Measurements from ENCODE around the gene ACOX3.
"Not testable (repeated sequence)": the region's sequence is repeated elsewhere in the genome, so short reads cannot be mapped to it uniquely, and the experiment has no call there.

The ACOX3 gene

GRCh38 chr4:8392591-8393190 is 47.8 kb downstream of the ACOX3 start:
- Histone ChIP-seq H3K9me3 (ENCODE audit: low read length) (no peaks in the 10 kb centered on the region), H3K4me1 (ENCODE audit: insufficient read depth, low read length) (peaks cover 25% of the 10 kb centered on the region), H3K4me3 (ENCODE audit: low read length) (no peak overlapping the region), H3K36me3 (ENCODE audit: insufficient read depth, low read length) (peaks cover 17% of the 10 kb centered on the region), H3K27me3 (ENCODE audit: insufficient read depth, low read length) (no peaks in the 10 kb centered on the region), H2AFZ (ENCODE audit: low read depth, low read length) (no peak overlapping the region)

- Histone ChIP-seq H3K9me3 (ENCODE audit: low read length) (no peaks in the 10 kb centered on the region), H3K4me3 (ENCODE audit: low read length) (no peak overlapping the region), H3K36me3 (ENCODE audit: insufficient read depth, low read length) (peaks cover 17% of the 10 kb centered on the region), H2AFZ (ENCODE audit: low read depth, low read length) (no peak overlapping the region), H3K4me1 (ENCODE audit: insufficient read depth, low read length) (peaks cover 25% of the 10 kb centered on the region), H3K27me3 (ENCODE audit: insufficient read depth, low read length) (no peaks in the 10 kb centered on the region)
Measured at GRCh38 chr4:8391972-8392371, 48.6 kb downstream of the ACOX3 start.

- no peak overlapping the region for H3K4me3 ChIP-seq (ENCODE audit: low read length)
- no peaks in the 10 kb centered on the region for H3K9me3 ChIP-seq (ENCODE audit: low read length)
- peaks cover 25% of the 10 kb centered on the region for H3K4me1 ChIP-seq (ENCODE audit: insufficient read depth, low read length)
- H2AFZ ChIP-seq (ENCODE audit: low read depth, low read length), result no peak overlapping the region
- H3K36me3 ChIP-seq (ENCODE audit: insufficient read depth, low read length), result peaks cover 17% of the 10 kb centered on the region
- no peaks in the 10 kb centered on the region for H3K27me3 ChIP-seq (ENCODE audit: insufficient read depth, low read length)
Measured at GRCh38 chr4:8391071-8391470, 49.5 kb downstream of the ACOX3 start.

GRCh38 chr4:8390577-8390976 is 49.9 kb downstream of the ACOX3 start:
- H3K9me3 ChIP-seq (ENCODE audit: low read length), result no peaks in the 10 kb centered on the region
- H3K36me3 ChIP-seq (ENCODE audit: insufficient read depth, low read length), result peaks cover 17% of the 10 kb centered on the region
- H3K27me3 ChIP-seq (ENCODE audit: insufficient read depth, low read length), result no peaks in the 10 kb centered on the region
- no peak overlapping the region for H3K4me3 ChIP-seq (ENCODE audit: low read length)
- peaks cover 25% of the 10 kb centered on the region for H3K4me1 ChIP-seq (ENCODE audit: insufficient read depth, low read length)
- H2AFZ ChIP-seq (ENCODE audit: low read depth, low read length), result no peak overlapping the region

- Histone ChIP-seq H3K36me3 (ENCODE audit: insufficient read depth, low read length) (peaks cover 17% of the 10 kb centered on the region), H2AFZ (ENCODE audit: low read depth, low read length) (no peak overlapping the region), H3K4me3 (ENCODE audit: low read length) (no peak overlapping the region), H3K9me3 (ENCODE audit: low read length) (no peaks in the 10 kb centered on the region), H3K27me3 (ENCODE audit: insufficient read depth, low read length) (no peaks in the 10 kb centered on the region), H3K4me1 (ENCODE audit: insufficient read depth, low read length) (peaks cover 11% of the 10 kb centered on the region)
Measured at GRCh38 chr4:8388528-8388870, 52.0 kb downstream of the ACOX3 start.

GRCh38 chr4:8387615-8388527 is 52.7 kb downstream of the ACOX3 start:
- Histone ChIP-seq H2AFZ (ENCODE audit: low read depth, low read length) (no peak overlapping the region), H3K36me3 (ENCODE audit: insufficient read depth, low read length) (peaks cover 17% of the 10 kb centered on the region), H3K9me3 (ENCODE audit: low read length) (no peaks in the 10 kb centered on the region), H3K27me3 (ENCODE audit: insufficient read depth, low read length) (no peaks in the 10 kb centered on the region), H3K4me3 (ENCODE audit: low read length) (no peak overlapping the region), H3K4me1 (ENCODE audit: insufficient read depth, low read length) (peaks cover 5% of the 10 kb centered on the region)

- H3K9me3 ChIP-seq (ENCODE audit: low read length), result no peaks in the 10 kb centered on the region
- H3K4me3 ChIP-seq (ENCODE audit: low read length), result no peak overlapping the region
- no peaks in the 10 kb centered on the region for H3K4me1 ChIP-seq (ENCODE audit: insufficient read depth, low read length)
- peaks cover 17% of the 10 kb centered on the region for H3K36me3 ChIP-seq (ENCODE audit: insufficient read depth, low read length)
- no peak overlapping the region for H2AFZ ChIP-seq (ENCODE audit: low read depth, low read length)
- H3K27me3 ChIP-seq (ENCODE audit: insufficient read depth, low read length), result no peaks in the 10 kb centered on the region
Measured at GRCh38 chr4:8387194-8387593, 53.3 kb downstream of the ACOX3 start.

GRCh38 chr4:8386731-8387130 is 53.8 kb downstream of the ACOX3 start:
- Histone ChIP-seq H3K4me3 (ENCODE audit: low read length) (no peak overlapping the region), H3K4me1 (ENCODE audit: insufficient read depth, low read length) (no peaks in the 10 kb centered on the region), H3K27me3 (ENCODE audit: insufficient read depth, low read length) (no peaks in the 10 kb centered on the region), H3K36me3 (ENCODE audit: insufficient read depth, low read length) (peaks cover 14% of the 10 kb centered on the region), H2AFZ (ENCODE audit: low read depth, low read length) (no peak overlapping the region), H3K9me3 (ENCODE audit: low read length) (no peaks in the 10 kb centered on the region)

GRCh38 chr4:8386131-8386530 is 54.4 kb downstream of the ACOX3 start:
- H3K4me1 ChIP-seq (ENCODE audit: insufficient read depth, low read length); H3K4me3 ChIP-seq (ENCODE audit: low read length); H2AFZ ChIP-seq (ENCODE audit: low read depth, low read length); H3K9me3 ChIP-seq (ENCODE audit: low read length); H3K27me3 ChIP-seq (ENCODE audit: insufficient read depth, low read length): not testable (repeated sequence)
- peaks cover 13% of the 10 kb centered on the region for H3K36me3 ChIP-seq (ENCODE audit: insufficient read depth, low read length)

- Histone ChIP-seq H3K4me3 (ENCODE audit: low read length) (no peak overlapping the region), H3K27me3 (ENCODE audit: insufficient read depth, low read length) (no peaks in the 10 kb centered on the region), H2AFZ (ENCODE audit: low read depth, low read length) (no peak overlapping the region), H3K4me1 (ENCODE audit: insufficient read depth, low read length) (no peaks in the 10 kb centered on the region), H3K36me3 (ENCODE audit: insufficient read depth, low read length) (peaks cover 14% of the 10 kb centered on the region), H3K9me3 (ENCODE audit: low read length) (no peaks in the 10 kb centered on the region)
Measured at GRCh38 chr4:8385611-8386010, 54.9 kb downstream of the ACOX3 start.

GRCh38 chr4:8385106-8385505 is 55.4 kb downstream of the ACOX3 start:
- no peaks in the 10 kb centered on the region for H3K9me3 ChIP-seq (ENCODE audit: low read length)
- no peak overlapping the region for H3K4me3 ChIP-seq (ENCODE audit: low read length)
- H3K27me3 ChIP-seq (ENCODE audit: insufficient read depth, low read length), result no peaks in the 10 kb centered on the region
- H3K36me3 ChIP-seq (ENCODE audit: insufficient read depth, low read length), result peaks cover 10% of the 10 kb centered on the region
- H3K4me1 ChIP-seq (ENCODE audit: insufficient read depth, low read length), result no peaks in the 10 kb centered on the region
- no peak overlapping the region for H2AFZ ChIP-seq (ENCODE audit: low read depth, low read length)

GRCh38 chr4:8384397-8385060 is 56.0 kb downstream of the ACOX3 start:
- no peaks in the 10 kb centered on the region for H3K4me1 ChIP-seq (ENCODE audit: insufficient read depth, low read length)
- H3K4me3 ChIP-seq (ENCODE audit: low read length), result no peak overlapping the region
- H3K27me3 ChIP-seq (ENCODE audit: insufficient read depth, low read length), result no peaks in the 10 kb centered on the region
- no peaks in the 10 kb centered on the region for H3K9me3 ChIP-seq (ENCODE audit: low read length)
- no peak overlapping the region for H2AFZ ChIP-seq (ENCODE audit: low read depth, low read length)
- peaks cover 10% of the 10 kb centered on the region for H3K36me3 ChIP-seq (ENCODE audit: insufficient read depth, low read length)

- Histone ChIP-seq H3K4me3 (ENCODE audit: low read length) (no peak overlapping the region), H3K9me3 (ENCODE audit: low read length) (no peaks in the 10 kb centered on the region), H3K27me3 (ENCODE audit: insufficient read depth, low read length) (no peaks in the 10 kb centered on the region), H3K36me3 (ENCODE audit: insufficient read depth, low read length) (peaks cover 7% of the 10 kb centered on the region), H3K4me1 (ENCODE audit: insufficient read depth, low read length) (no peaks in the 10 kb centered on the region), H2AFZ (ENCODE audit: low read depth, low read length) (no peak overlapping the region)
Measured at GRCh38 chr4:8383451-8384160, 56.9 kb downstream of the ACOX3 start.
